Heart left ventricle (tissue), 13 donors: ENCODE results near the gene STPG2.
"Not testable (repeated sequence)": the region's sequence is repeated elsewhere in the genome, so short reads cannot be mapped to it uniquely, and the experiment has no call there.

Source experiments
- POLR2A ChIP-seq, 2 donors: fragments of 450-650 bp; IDR thresholded peaks; one replicate each; pipeline ENCODE4 v1.6.1; 2017; ENCODE audit warnings: antibody characterized with exemption in 2 of 2, mild to moderate bottlenecking in 2 of 2, moderate library complexity in 2 of 2
- TF ChIP-seq, protein P1 (sequence below), 12 donors: fragments of 200-600 bp; sonication (generic) in 4 of 12; IDR thresholded peaks; one replicate each; pipeline versions ENCODE4 v1.5.0 to v1.8.0; 2018 to 2022; ENCODE audit warnings: antibody characterized with exemption in 12 of 12, mild to moderate bottlenecking in 5 of 12
- donor health status: ischemic (EF 13 %, LVEDD 7.1; RV severe dilation, severe dysfunction).
- donor health status: DM: no; HTN: yes; CAD: no.
- donor health status: DM: no; HTN: no; CAD: no.
- donor health status: ischemic (EF 25% LVEDD 6.9; RV normal size, moderate dysfunction).
- donor health status: ischemic (EF 25% LVEDD 5.7; RV mildly dilated, moderate dysfunction).
- donor health status: ischemic (EF 35%, LVEDD 5.7; RV mildly dilated, moderate dysfunction).
- donor health status: nonischemic (EF 11% LVEDD 7.7; RV severe dilation, severe dysfunction).
- donor health status: DM: yes; HTN: yes; CAD: no.
- donor health status: PGD.
- donor health status: ischemic (EF 29% LVEDD 5.4; RV normal size, mild dysfunction).
- donor health status: nonischemic (EF 23%, LVEDD 6.1; RV moderate dilation, normal function).

DNA sequence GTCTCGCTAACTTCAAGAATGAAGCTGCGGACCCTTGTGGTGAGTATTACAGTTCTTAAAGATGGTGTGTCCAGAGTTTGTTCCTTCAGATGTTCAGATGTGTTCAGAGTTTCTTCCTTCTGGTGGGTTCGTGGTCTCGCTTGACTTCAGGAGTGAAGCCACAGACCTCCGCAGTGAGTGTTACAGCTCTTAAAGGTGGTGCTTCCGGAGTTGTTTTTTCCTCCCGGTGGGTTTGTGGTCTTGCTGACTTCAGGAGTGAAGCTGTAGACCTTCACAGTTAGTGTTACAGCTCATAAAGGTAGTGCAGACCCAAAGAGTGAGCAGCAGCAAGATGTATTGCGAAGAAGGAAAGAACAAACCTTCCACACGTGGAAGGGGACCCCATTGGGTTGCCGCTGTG, 592.6 kb downstream of the STPG2 start:
- TF ChIP-seq, protein P1, sequence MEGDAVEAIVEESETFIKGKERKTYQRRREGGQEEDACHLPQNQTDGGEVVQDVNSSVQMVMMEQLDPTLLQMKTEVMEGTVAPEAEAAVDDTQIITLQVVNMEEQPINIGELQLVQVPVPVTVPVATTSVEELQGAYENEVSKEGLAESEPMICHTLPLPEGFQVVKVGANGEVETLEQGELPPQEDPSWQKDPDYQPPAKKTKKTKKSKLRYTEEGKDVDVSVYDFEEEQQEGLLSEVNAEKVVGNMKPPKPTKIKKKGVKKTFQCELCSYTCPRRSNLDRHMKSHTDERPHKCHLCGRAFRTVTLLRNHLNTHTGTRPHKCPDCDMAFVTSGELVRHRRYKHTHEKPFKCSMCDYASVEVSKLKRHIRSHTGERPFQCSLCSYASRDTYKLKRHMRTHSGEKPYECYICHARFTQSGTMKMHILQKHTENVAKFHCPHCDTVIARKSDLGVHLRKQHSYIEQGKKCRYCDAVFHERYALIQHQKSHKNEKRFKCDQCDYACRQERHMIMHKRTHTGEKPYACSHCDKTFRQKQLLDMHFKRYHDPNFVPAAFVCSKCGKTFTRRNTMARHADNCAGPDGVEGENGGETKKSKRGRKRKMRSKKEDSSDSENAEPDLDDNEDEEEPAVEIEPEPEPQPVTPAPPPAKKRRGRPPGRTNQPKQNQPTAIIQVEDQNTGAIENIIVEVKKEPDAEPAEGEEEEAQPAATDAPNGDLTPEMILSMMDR (IDR thresholded peaks at IDR 0.05), result not testable (repeated sequence)
- TF ChIP-seq POLR2A (IDR thresholded peaks at IDR 0.05), result not testable (repeated sequence)
